ENCODE measurements around the gene ACOX1. TPM values are rescaled to one million over a fixed set of nuclear protein-coding genes. Genes with fewer than 3 reads are reported as not detected.

Gene ACOX1
- total and polyA plus RNA-seq, 2 of the 13 experiments (the other 11 are each of a cell fraction or from before 2014, with no cell fraction given), result 86.4 to 120 TPM

- 0 out of 2 replicates have a peak, but pooled peaks have one; percentile 47 for TF ChIP-seq NKX3-1 (CRISPR knock-in tag; IDR thresholded peaks at IDR 0.05)
- TF ChIP-seq ZNF629 (CRISPR knock-in tag; conservative IDR thresholded peaks at IDR 0.05), result no peak
- no peak for TF ChIP-seq PHB2 (IDR thresholded peaks at IDR 0.05; ENCODE audit: partially characterized antibody)
- peak; percentile 65; the same call in 1 of the 2 replicates for TF ChIP-seq ZMYM4 (CRISPR knock-in tag; IDR thresholded peaks at IDR 0.05)
- 0 out of 2 replicates have a peak, but pooled peaks have one; percentile 51 for TF ChIP-seq ZNF264 (CRISPR knock-in tag; IDR thresholded peaks at IDR 0.05)
- TF ChIP-seq NCOA5 (CRISPR knock-in tag; IDR thresholded peaks at IDR 0.05), result peak; percentile 90
- TF ChIP-seq ZNF703 (CRISPR knock-in tag; IDR thresholded peaks at IDR 0.05; ENCODE audit: borderline replicate concordance), result no peak; the same call in 1 of the 2 replicates
- TF ChIP-seq POLR2A (IDR thresholded peaks at IDR 0.05; ENCODE audit: insufficient read depth in 1 of 2, low read depth in 2 of 2, low read length in 2 of 2), result peak; percentile 89 to 94
- TF ChIP-seq STAG1 (CRISPR knock-in tag; IDR thresholded peaks at IDR 0.05), result peak; percentile 9
- TF ChIP-seq ELK4 (CRISPR knock-in tag; IDR thresholded peaks at IDR 0.05; ENCODE audit: borderline replicate concordance), result no peak; the same call in 1 of the 2 replicates
- TF ChIP-seq TFDP2 (CRISPR knock-in tag; IDR thresholded peaks at IDR 0.05), result peak; percentile 98
- peak; percentile 68; the same call in 1 of the 2 replicates for TF ChIP-seq SRY (CRISPR knock-in tag; IDR thresholded peaks at IDR 0.05)
- TF ChIP-seq MTA3 (CRISPR knock-in tag; IDR thresholded peaks at IDR 0.05), result no peak
- peak; percentile 41; the same call in 1 of the 2 replicates for TF ChIP-seq KLF9 (CRISPR knock-in tag; IDR thresholded peaks at IDR 0.05; ENCODE audit: low read depth)
- TF ChIP-seq ZSCAN9 (CRISPR knock-in tag; IDR thresholded peaks at IDR 0.05; ENCODE audit: borderline replicate concordance), result peak; percentile 95
- TF ChIP-seq ZNF839 (CRISPR knock-in tag; IDR thresholded peaks at IDR 0.05; ENCODE audit: borderline replicate concordance), result peak; percentile 33; the same call in 1 of the 2 replicates
- peak; percentile 74 for TF ChIP-seq FOXA3 (CRISPR knock-in tag; IDR thresholded peaks at IDR 0.05)
- TF ChIP-seq MIER3 (CRISPR knock-in tag; IDR thresholded peaks at IDR 0.05; ENCODE audit: borderline replicate concordance), result peak; percentile 84; the same call in 1 of the 2 replicates
- no peak for TF ChIP-seq HMGA1 (CRISPR knock-in tag; conservative IDR thresholded peaks at IDR 0.05)
- TF ChIP-seq, protein P1, sequence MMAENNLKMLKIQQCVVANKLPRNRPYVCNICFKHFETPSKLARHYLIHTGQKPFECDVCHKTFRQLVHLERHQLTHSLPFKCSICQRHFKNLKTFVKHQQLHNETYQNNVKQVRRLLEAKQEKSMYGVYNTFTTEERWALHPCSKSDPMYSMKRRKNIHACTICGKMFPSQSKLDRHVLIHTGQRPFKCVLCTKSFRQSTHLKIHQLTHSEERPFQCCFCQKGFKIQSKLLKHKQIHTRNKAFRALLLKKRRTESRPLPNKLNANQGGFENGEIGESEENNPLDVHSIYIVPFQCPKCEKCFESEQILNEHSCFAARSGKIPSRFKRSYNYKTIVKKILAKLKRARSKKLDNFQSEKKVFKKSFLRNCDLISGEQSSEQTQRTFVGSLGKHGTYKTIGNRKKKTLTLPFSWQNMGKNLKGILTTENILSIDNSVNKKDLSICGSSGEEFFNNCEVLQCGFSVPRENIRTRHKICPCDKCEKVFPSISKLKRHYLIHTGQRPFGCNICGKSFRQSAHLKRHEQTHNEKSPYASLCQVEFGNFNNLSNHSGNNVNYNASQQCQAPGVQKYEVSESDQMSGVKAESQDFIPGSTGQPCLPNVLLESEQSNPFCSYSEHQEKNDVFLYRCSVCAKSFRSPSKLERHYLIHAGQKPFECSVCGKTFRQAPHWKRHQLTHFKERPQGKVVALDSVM (CRISPR knock-in tag; IDR thresholded peaks at IDR 0.05), result peak; percentile 84; the same call in 1 of the 2 replicates
- peak; percentile 59; the same call in 1 of the 2 replicates for TF ChIP-seq ZNF766 (CRISPR knock-in tag; IDR thresholded peaks at IDR 0.05; ENCODE audit: borderline replicate concordance)
- TF ChIP-seq ARNTL (CRISPR knock-in tag; IDR thresholded peaks at IDR 0.05), result peak; percentile 95
- TF ChIP-seq ARHGAP35 (CRISPR knock-in tag; IDR thresholded peaks at IDR 0.05; ENCODE audit: borderline replicate concordance), result peak; percentile 97
- no peak for TF ChIP-seq TCF12 (IDR thresholded peaks at IDR 0.05)
- TF ChIP-seq TCF12 (CRISPR knock-in tag; IDR thresholded peaks at IDR 0.05), result peak; percentile 85
- TF ChIP-seq CBX2 (IDR thresholded peaks at IDR 0.05; ENCODE audit: low read depth, low read length), result no peak
- TF ChIP-seq CBX2 (CRISPR knock-in tag; IDR thresholded peaks at IDR 0.05; ENCODE audit: low read depth), result no peak
- peak; percentile 100 for TF ChIP-seq KDM2A (CRISPR knock-in tag; IDR thresholded peaks at IDR 0.05; ENCODE audit: borderline replicate concordance, low read depth)
These were observed 38.1 kb downstream of the ACOX1 start, which contains the start of gene FBF1 (continued) for GRCh38 chr17:75940727-75941441.
